Erythroblast (primary cell): ENCODE measurements around the gene C10orf143.

ENCODE experiments used
- GATA1 ChIP-seq: IDR thresholded peaks from 2 replicates; pipeline ENCODE4 v1.6.1; 2011; ENCODE audit warnings: low read depth, mild to moderate bottlenecking, control low read depth, low read length, moderate library complexity
- POLR2A ChIP-seq: IDR thresholded peaks from 2 replicates; pipeline ENCODE4 v1.6.1; 2011; ENCODE audit warnings: mild to moderate bottlenecking, low read length

- TF ChIP-seq POLR2A, result no peak
- TF ChIP-seq GATA1, result no peak
These were observed 85.3 kb downstream of the C10orf143 start for GRCh38 chr10:130025326-130025725.
